ENCODE data around the gene KBTBD4. TPM values are rescaled to one million over a fixed set of nuclear protein-coding genes. Genes with fewer than 3 reads are reported as not detected.

The KBTBD4 gene
- total RNA-seq, 1 experiment from 2014 or later, result 15.9 TPM

- Mint-ChIP-seq H3K4me3 (peak overlapping the region; percentile 99 to 100), H3K36me3 (ENCODE audit: insufficient read depth in 1 of 3, low read depth in 3 of 3) (peaks cover 14 to 40% (median 23%) of the 10 kb centered on the region in 3 experiments; a peak in 6 of 7 replicates), H3K27ac (peak overlapping the region in 2 of 3 experiments; percentile 20 to 88; a peak in 3 of 7 replicates), H3K9me3 (peaks cover 0 to 3% of the 10 kb centered on the region in 2 experiments; a peak in 1 of 5 replicates), H3K4me1 (peaks cover 25 to 29% of the 10 kb centered on the region in 2 experiments), H3K27me3 (ENCODE audit: low read depth) (peaks cover 2% of the 10 kb centered on the region; the same call in 1 of the 2 replicates)
- H4K8ac ChIP-seq (replicated peaks; ENCODE audit: insufficient read length, low read depth, low read length), result no peak overlapping the region
- no peak overlapping the region for H4K91ac ChIP-seq (ENCODE audit: insufficient read length, low read depth, low read length)
- no peak overlapping the region for H2BK20ac ChIP-seq (ENCODE audit: low read depth, low read length, poor library complexity, severe bottlenecking)
- H3K9me3 ChIP-seq (ENCODE audit: control insufficient read depth, low read depth, low read length), result no peaks in the 10 kb centered on the region
- H3K27me3 ChIP-seq (ENCODE audit: insufficient read depth, low read length), result no peaks in the 10 kb centered on the region
- no peak overlapping the region for H3K4ac ChIP-seq (ENCODE audit: low read depth, low read length)
- peak overlapping the region; percentile 86 for H3K4me2 ChIP-seq (ENCODE audit: insufficient read depth, insufficient read length, low read length)
- H2BK120ac ChIP-seq (ENCODE audit: low read depth, low read length, poor library complexity, severe bottlenecking), result no peak overlapping the region
- H3K56ac ChIP-seq (ENCODE audit: insufficient read length, low read depth, low read length), result no peak overlapping the region
- H4K5ac ChIP-seq (ENCODE audit: insufficient read length, low read depth, low read length), result no peak overlapping the region
- no peak overlapping the region for H2AFZ ChIP-seq (ENCODE audit: low read length)
- no peak overlapping the region for H3K23ac ChIP-seq (ENCODE audit: insufficient read length, low read depth, low read length)
- TF ChIP-seq, protein P1, sequence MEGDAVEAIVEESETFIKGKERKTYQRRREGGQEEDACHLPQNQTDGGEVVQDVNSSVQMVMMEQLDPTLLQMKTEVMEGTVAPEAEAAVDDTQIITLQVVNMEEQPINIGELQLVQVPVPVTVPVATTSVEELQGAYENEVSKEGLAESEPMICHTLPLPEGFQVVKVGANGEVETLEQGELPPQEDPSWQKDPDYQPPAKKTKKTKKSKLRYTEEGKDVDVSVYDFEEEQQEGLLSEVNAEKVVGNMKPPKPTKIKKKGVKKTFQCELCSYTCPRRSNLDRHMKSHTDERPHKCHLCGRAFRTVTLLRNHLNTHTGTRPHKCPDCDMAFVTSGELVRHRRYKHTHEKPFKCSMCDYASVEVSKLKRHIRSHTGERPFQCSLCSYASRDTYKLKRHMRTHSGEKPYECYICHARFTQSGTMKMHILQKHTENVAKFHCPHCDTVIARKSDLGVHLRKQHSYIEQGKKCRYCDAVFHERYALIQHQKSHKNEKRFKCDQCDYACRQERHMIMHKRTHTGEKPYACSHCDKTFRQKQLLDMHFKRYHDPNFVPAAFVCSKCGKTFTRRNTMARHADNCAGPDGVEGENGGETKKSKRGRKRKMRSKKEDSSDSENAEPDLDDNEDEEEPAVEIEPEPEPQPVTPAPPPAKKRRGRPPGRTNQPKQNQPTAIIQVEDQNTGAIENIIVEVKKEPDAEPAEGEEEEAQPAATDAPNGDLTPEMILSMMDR (conservative IDR thresholded peaks at IDR 0.05), result peak; percentile 64
- no peak overlapping the region for H3K9ac ChIP-seq (ENCODE audit: extremely low read depth, insufficient read length, low read length)
- H3K18ac ChIP-seq (ENCODE audit: insufficient read length, low read depth, low read length), result no peak overlapping the region
- no peaks in the 10 kb centered on the region for H4K20me1 ChIP-seq (ENCODE audit: control insufficient read depth, insufficient read depth, insufficient read length)
- no peaks in the 10 kb centered on the region for H3K79me1 ChIP-seq (ENCODE audit: insufficient read depth, low read depth, low read length, poor library complexity, severe bottlenecking)
- H3K27ac ChIP-seq (ENCODE audit: insufficient read length, low read depth, low read length), result no peak overlapping the region
- H2BK5ac ChIP-seq (ENCODE audit: insufficient read length, low read length), result no peak overlapping the region
- H3K4me1 ChIP-seq (ENCODE audit: insufficient read depth, low read length), result no peaks in the 10 kb centered on the region; the same call in 1 of the 2 replicates
- H2AK5ac ChIP-seq (ENCODE audit: insufficient read length, low read length), result no peak overlapping the region
- no peak overlapping the region for H3T11ph ChIP-seq (ENCODE audit: low read length)
- H3K79me2 ChIP-seq (ENCODE audit: insufficient read depth, low read length), result peaks cover 55% of the 10 kb centered on the region
- H3K14ac ChIP-seq (ENCODE audit: insufficient read depth, low read length), result no peak overlapping the region
- H2BK15ac ChIP-seq (ENCODE audit: low read depth, low read length), result no peak overlapping the region
- no peak overlapping the region for H2BK12ac ChIP-seq (ENCODE audit: insufficient read length, low read depth, low read length)
- DNase-seq, result no peak
- peaks cover 3% of the 10 kb centered on the region for H3K23me2 ChIP-seq (ENCODE audit: insufficient read length, low read depth, low read length, poor library complexity, severe bottlenecking)
Measured at GRCh38 chr11:47551086-47551485, 27.7 kb downstream of the KBTBD4 start.
